Gastroesophageal sphincter (tissue), 4 donors: ENCODE results near the gene PARL. TPM values are rescaled to one million over a fixed set of nuclear protein-coding genes. Genes with fewer than 3 reads are reported as not detected.

Experiments used
- ATAC-seq: fragments of 150-250 bp; one replicate; pipeline ENCODE4 v1.9.1; 2016; ENCODE audit warnings: mild to moderate bottlenecking, moderate library complexity
- H3K27ac ChIP-seq, 4 donors: fragments of 200-600 bp; sonication (generic) in 3 of 4; 1 replicate in 3 of 4; 2 replicates in 1 of 4; pipeline ENCODE4 v1.5.1; 2016 to 2019
- H3K27me3 ChIP-seq: fragments of 200-600 bp; sonication (generic); one replicate; pipeline ENCODE4 v1.5.1; 2019
- H3K36me3 ChIP-seq, 2 donors: fragments of 200-600 bp; sonication (generic); one replicate each; pipeline ENCODE4 v1.5.1; 2019; ENCODE audit warnings: control low read depth in 1 of 2
- H3K4me1 ChIP-seq, 3 donors: fragments of 200-600 bp; sonication (generic); 1 replicate in 2 of 3; 2 replicates in 1 of 3; pipeline ENCODE4 v1.5.1; 2016 to 2019; ENCODE audit warnings: control low read depth in 2 of 3
- H3K4me3 ChIP-seq, 2 donors: fragments of 200-600 bp; sonication (generic); one replicate each; pipeline ENCODE4 v1.5.1; 2019; ENCODE audit warnings: mild to moderate bottlenecking in 1 of 2, moderate library complexity in 1 of 2
- H3K9me3 ChIP-seq, 3 donors: fragments of 200-600 bp; sonication (generic); one replicate each; pipeline ENCODE4 v1.5.1; 2017 to 2019; ENCODE audit warnings: control low read depth in 2 of 3
- CTCF ChIP-seq, 4 experiments: fragments of 200-600 bp in 2 of 4; fragments of 450-650 bp in 2 of 4; sonication (generic) in 1 of 4; IDR thresholded peaks; one replicate each; pipeline ENCODE4 v1.5.1; 2017 to 2019; ENCODE audit warnings: antibody characterized with exemption in 4 of 4, mild to moderate bottlenecking in 2 of 4, moderate library complexity in 2 of 4
- EP300 ChIP-seq: sonication (generic); formaldehyde crosslinking; IDR thresholded peaks from one replicate; pipeline ENCODE4 v1.6.1; 2017; ENCODE audit warnings: antibody characterized with exemption, mild to moderate bottlenecking
- POLR2A ChIP-seq, 2 donors: fragments of 450-650 bp; IDR thresholded peaks; one replicate each; pipeline ENCODE4 v1.6.1; 2017; ENCODE audit warnings: antibody characterized with exemption in 2 of 2, mild to moderate bottlenecking in 2 of 2, moderate library complexity in 1 of 2
- POLR2AphosphoS5 ChIP-seq: sonication (generic); formaldehyde crosslinking; IDR thresholded peaks from one replicate; pipeline ENCODE4 v1.6.1; 2017; ENCODE audit warnings: antibody characterized with exemption
- WGBS, 2 donors: methylation state at CpG; one replicate each; pipeline ENCODE4 v1.1.5; 2018; ENCODE audit warnings: low coverage in 1 of 2; 5-methylcytosine and 5-hydroxymethylcytosine counted together
- small RNA-seq, 4 donors: library from RNA; depleted of rRNA; stranded (forward); fragments of <200 nt; gene quantifications; one replicate each; pipeline ENCODE3, GENCODE V24; 2016
- total RNA-seq, 4 donors: library from RNA; depleted of rRNA; stranded (reverse); fragments of >200 nt; gene quantifications; one replicate each; pipeline ENCODE4 v1.1.0, GENCODE V29; 2016

The PARL gene
- total RNA-seq, 4 donors from 2014 or later, result 40.6 to 55.7 (median 54.7) TPM

GRCh38 chr3:183782576-183783276 is 102.0 kb downstream of the PARL start:
- ATAC-seq, result no peak
- Histone ChIP-seq H3K4me1 (no peaks in the 10 kb centered on the region), H3K36me3 (peaks cover 2 to 98% of the 10 kb centered on the region in 2 donors), H3K9me3 (no peaks in the 10 kb centered on the region), H3K4me3 (no peak overlapping the region), H3K27ac (no peak overlapping the region), H3K27me3 (no peaks in the 10 kb centered on the region)
- TF ChIP-seq POLR2A (IDR thresholded peaks at IDR 0.05), result no peak
- no peak for TF ChIP-seq CTCF (IDR thresholded peaks at IDR 0.05)
- no peak for TF ChIP-seq EP300
- no peak for TF ChIP-seq POLR2AphosphoS5
- WGBS, 2 donors, result 76 to 78% methylated on average over 3 to 6 of the region's 7 CpGs

- Histone ChIP-seq H3K27me3 (no peaks in the 10 kb centered on the region), H3K36me3 (peaks cover 0 to 97% of the 10 kb centered on the region in 2 donors), H3K27ac (no peak overlapping the region), H3K9me3 (no peaks in the 10 kb centered on the region), H3K4me3 (no peak overlapping the region), H3K4me1 (no peaks in the 10 kb centered on the region)
- TF ChIP-seq POLR2A (IDR thresholded peaks at IDR 0.05), result no peak
- TF ChIP-seq POLR2AphosphoS5, result no peak
- ATAC-seq, result no peak
- 86 to 88% methylated on average over 3 to 6 of the region's 6 CpGs for WGBS, 2 donors
Measured at GRCh38 chr3:183781246-183781645, 103.4 kb downstream of the PARL start.

- Histone ChIP-seq H3K36me3 (peaks cover 0 to 97% of the 10 kb centered on the region in 2 donors), H3K9me3 (no peaks in the 10 kb centered on the region), H3K4me1 (no peaks in the 10 kb centered on the region), H3K27me3 (no peaks in the 10 kb centered on the region), H3K27ac (no peak overlapping the region), H3K4me3 (no peak overlapping the region)
- TF ChIP-seq CTCF (IDR thresholded peaks at IDR 0.05), result no peak
- no peak for TF ChIP-seq POLR2AphosphoS5
- no peak for ATAC-seq
- WGBS, 2 donors, result 91 to 93% methylated on average over 12 to 14 of the region's 14 CpGs
Measured at GRCh38 chr3:183779896-183780465, 104.7 kb downstream of the PARL start.

Small RNAs within 50 kb of the gene (small RNA-seq; reads per million reads assigned to genes)
- gene MIR4448, result 0 reads per million in 4 donors

Other genes starting within 250 kb of the PARL start
- 100 to 1,000 TPM in 3 of 4 donors, 10 to 100 TPM in 1; 94.8 to 148 (median 126) TPM for gene KLHL24, start 249.3 kb downstream of the PARL start, total RNA-seq
- gene YEATS2, start 187.1 kb downstream of the PARL start, total RNA-seq, result 10 to 100 TPM; 19.3 to 33.1 (median 27.6) TPM
- gene MAP6D1, start 59.3 kb downstream of the PARL start, total RNA-seq, result 1 to 10 TPM in 2 of 4 donors, under 1 TPM in 2; 0.35 to 4.9 (median 2.4) TPM
- gene ABCC5, start 133.0 kb upstream of the PARL start, total RNA-seq, result 10 to 100 TPM; 16.2 to 25.1 (median 17.5) TPM
- gene HTR3D, start 146.9 kb upstream of the PARL start, total RNA-seq, result not detected
- gene HTR3C, start 168.2 kb upstream of the PARL start, total RNA-seq, result not detected
- gene HTR3E, start 212.2 kb upstream of the PARL start, total RNA-seq, result not detected